Effector memory CD8-positive, alpha-beta T cell (primary cell): Measurements from ENCODE around the gene FAM3B.

Experiments used
- ATAC-seq: fragments of 150-1000 bp; cut with Tn5 transposase; replicated peaks from 2 replicates; pipeline ENCODE4 v1.10.0; 2021; ENCODE audit warnings: mild to moderate bottlenecking, moderate library complexity
- DNase-seq, 3 experiments: peaks; one replicate each; pipeline ENCODE4 v3.0.0; 2021
- H3K27ac Mint-ChIP-seq, 2 donors: one replicate each; pipeline ENCODE4 v1.8.0; 2022; ENCODE audit warnings: mild to moderate bottlenecking in 2 of 2, mixed read lengths in 2 of 2, moderate library complexity in 2 of 2
- H3K27me3 Mint-ChIP-seq, 2 donors: one replicate each; pipeline ENCODE4 v1.8.0; 2022; ENCODE audit warnings: mixed read lengths in 2 of 2
- H3K36me3 Mint-ChIP-seq: one replicate; pipeline ENCODE4 v1.8.0; 2022; ENCODE audit warnings: mild to moderate bottlenecking, moderate library complexity, mixed read lengths; ENCODE audit not compliant: insufficient read depth
- H3K4me1 Mint-ChIP-seq, 2 donors: one replicate each; pipeline ENCODE4 v1.8.0; 2022; ENCODE audit warnings: low read depth in 2 of 2, mixed read lengths in 2 of 2
- H3K4me3 Mint-ChIP-seq, 2 donors: one replicate each; pipeline ENCODE4 v1.8.0; 2022; ENCODE audit warnings: mild to moderate bottlenecking in 2 of 2, mixed read lengths in 2 of 2, moderate library complexity in 2 of 2
- H3K9me3 Mint-ChIP-seq, 2 donors: one replicate each; pipeline ENCODE4 v1.8.0; 2022; ENCODE audit warnings: mixed read lengths in 2 of 2

The FAM3B gene

DNA sequence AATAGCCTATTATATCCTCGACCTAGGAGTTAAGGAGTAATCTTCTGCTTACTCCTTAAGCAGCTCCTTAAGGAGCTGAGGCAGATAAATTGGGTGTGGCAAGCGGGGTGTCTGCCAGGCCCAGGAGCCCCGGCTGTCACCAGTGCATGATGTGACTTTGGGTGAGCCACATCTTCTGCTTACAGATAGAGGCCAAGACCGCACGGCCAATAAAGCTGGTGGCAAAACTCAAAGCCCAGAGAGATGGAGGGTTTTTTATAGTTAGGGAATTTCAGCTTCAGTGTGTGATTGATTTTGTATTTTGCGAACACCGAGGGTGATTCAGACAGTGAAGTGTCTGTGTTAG, 55.1 kb downstream of the FAM3B start:
- Mint-ChIP-seq H3K4me1 (peaks cover 42 to 46% of the 10 kb centered on the region in 2 donors), H3K9me3 (no peaks in the 10 kb centered on the region), H3K27me3 (no peaks in the 10 kb centered on the region), H3K36me3 (peaks cover 26% of the 10 kb centered on the region), H3K4me3 (no peak overlapping the region), H3K27ac (peak overlapping the region in 1 of 2 donors; percentile 29)
- DNase-seq (no peak), ATAC-seq (no peak)

DNA sequence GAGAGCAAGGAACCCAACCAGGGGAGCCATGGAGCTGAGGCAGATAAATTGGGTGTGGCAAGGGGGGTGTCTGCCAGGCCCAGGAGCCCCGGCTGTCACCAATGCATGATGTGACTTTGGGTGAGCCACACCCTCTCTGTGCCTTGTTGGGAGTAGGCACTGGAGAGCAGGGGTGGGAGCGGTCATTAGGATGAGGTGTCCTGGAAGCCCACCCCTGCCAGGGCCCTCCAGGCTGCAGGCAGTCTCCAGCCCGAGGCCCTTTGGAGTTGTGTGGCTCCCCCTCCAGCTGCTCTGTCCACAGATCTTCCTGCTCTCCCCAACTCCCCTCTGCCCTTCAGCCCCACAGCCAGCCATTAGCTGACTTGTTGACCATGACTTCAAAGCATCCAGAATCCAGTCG, 56.7 kb downstream of the FAM3B start:
- H3K4me1 Mint-ChIP-seq: peaks cover 37 to 40% of the 10 kb centered on the region in 2 donors
- no peaks in the 10 kb centered on the region for H3K9me3 Mint-ChIP-seq
- H3K27ac Mint-ChIP-seq: peak overlapping the region in 1 of 2 donors; percentile 46
- H3K27me3 Mint-ChIP-seq: no peaks in the 10 kb centered on the region
- no peak for DNase-seq
- no peak overlapping the region for H3K4me3 Mint-ChIP-seq
- ATAC-seq: no peak
- H3K36me3 Mint-ChIP-seq: peaks cover 27% of the 10 kb centered on the region

DNA sequence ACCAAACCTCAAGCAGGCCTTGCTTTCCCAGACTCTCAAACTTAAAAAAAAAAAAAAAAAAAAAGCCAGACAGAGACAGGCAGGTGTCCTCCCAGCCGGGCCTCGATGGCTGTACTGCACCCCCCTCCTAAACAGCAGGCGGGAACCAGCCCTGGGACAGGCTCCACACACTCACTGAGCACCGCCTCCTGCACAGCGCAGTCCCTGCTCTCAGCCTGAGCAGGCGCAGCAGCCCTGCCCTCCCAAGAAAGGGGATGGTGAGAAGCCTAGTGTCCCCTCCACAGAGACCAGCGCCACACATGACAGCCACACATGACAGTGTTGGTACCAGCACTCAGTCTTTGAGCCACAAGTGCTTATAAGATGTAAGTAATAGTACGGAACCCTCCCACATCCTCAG, 57.2 kb downstream of the FAM3B start:
- peaks cover 33 to 34% of the 10 kb centered on the region in 2 donors for H3K4me1 Mint-ChIP-seq
- no peaks in the 10 kb centered on the region for H3K27me3 Mint-ChIP-seq
- no peak for DNase-seq
- ATAC-seq: no peak
- peak overlapping the region in 1 of 2 donors; percentile 46 for H3K27ac Mint-ChIP-seq
- H3K9me3 Mint-ChIP-seq: no peaks in the 10 kb centered on the region
- H3K36me3 Mint-ChIP-seq: peaks cover 23% of the 10 kb centered on the region
- no peak overlapping the region for H3K4me3 Mint-ChIP-seq

DNA sequence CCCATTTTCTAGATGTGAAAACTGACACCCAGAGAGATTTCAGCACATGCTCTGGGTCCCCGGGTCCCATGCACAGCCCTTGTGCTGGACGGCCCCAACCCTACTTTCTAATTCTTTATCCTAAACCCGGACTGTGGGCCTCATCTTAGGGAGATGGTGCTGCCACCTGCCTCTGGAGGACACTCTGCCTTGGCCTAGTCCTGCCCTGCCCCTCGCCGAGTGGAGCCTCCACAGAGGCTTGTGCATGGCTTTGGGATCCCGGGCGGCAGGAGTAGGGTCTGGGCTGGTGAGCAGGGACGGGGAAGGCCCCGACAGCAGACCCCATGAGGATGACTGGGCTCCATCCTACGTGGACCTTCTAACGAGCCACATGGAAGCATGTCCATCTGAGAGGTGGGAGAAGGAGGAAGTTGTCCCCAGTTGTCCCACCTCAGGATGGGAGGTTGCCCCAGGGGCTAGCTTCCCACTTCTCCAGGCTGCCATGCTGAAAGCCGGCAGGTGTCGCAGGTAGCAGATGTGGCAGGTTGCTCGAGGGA, 57.6 kb downstream of the FAM3B start:
- Mint-ChIP-seq H3K36me3 (peaks cover 20% of the 10 kb centered on the region), H3K9me3 (no peaks in the 10 kb centered on the region), H3K4me3 (no peak overlapping the region), H3K27ac (peak overlapping the region in 1 of 2 donors; percentile 68), H3K4me1 (peaks cover 30% of the 10 kb centered on the region in 2 donors), H3K27me3 (no peaks in the 10 kb centered on the region)
- ATAC-seq: no peak
- no peak for DNase-seq

DNA sequence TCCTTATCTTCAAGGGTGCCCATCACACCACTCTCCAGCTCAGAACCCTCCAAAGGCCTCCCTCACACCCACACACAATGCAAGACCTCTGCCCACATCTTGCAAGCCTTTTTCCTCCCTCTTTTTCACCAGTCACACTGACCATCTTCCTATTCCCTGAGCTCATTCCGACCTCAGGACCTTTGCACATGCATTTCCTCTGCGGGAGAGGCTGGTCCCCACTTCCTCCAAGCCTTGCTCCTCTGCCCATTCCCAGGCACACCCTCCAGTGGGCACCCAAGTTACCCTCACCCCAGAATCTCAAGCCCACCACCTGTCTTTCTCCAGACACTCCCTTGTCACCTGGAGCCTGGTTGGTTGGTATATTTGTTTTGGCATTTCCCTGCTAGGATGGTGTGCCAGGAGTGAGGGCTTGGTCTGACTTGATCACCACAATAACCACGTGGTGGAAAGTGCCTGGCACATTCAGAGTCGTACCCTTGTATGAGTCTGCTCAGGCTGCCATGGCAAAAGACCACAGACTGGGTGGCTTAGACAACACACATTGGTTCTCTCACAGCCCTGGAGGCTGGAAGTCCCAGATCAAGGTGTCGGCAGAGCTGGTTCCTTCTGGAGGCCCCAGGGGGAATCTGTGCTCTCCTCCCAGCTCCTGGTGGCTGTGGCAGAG, 58.4 kb downstream of the FAM3B start:
- ATAC-seq: peak; percentile 35

DNA sequence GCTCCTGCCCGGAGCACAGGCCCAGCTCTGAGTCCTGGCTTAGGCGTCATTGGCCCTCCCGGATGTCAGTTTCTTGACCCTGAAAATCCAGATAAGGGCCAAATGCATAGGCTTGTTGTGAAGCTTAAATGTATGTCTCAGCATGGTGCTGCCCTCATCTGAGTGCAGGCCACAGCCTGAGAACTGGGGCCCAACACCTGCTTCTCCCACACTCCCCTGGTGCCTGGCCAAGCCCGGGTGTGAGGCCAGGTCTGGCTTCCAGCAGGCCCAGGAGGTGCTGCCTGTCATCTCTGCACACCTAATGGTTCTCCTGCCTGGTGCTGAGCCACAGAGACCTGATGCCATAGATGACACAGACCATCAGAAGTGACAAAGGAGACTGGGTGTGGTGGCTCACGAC, 59.3 kb downstream of the FAM3B start:
- Mint-ChIP-seq H3K27ac (peak overlapping the region in 1 of 2 donors; percentile 68), H3K27me3 (no peaks in the 10 kb centered on the region), H3K9me3 (no peaks in the 10 kb centered on the region), H3K4me3 (no peak overlapping the region), H3K4me1 (peaks cover 17 to 22% of the 10 kb centered on the region in 2 donors), H3K36me3 (peaks cover 26% of the 10 kb centered on the region)
- no peak for ATAC-seq
- no peak for DNase-seq

More for the DNA sequence above, 58.4 kb downstream of the FAM3B start:
- Mint-ChIP-seq H3K4me1 (peaks cover 26% of the 10 kb centered on the region in 2 donors), H3K4me3 (no peak overlapping the region), H3K27ac (peak overlapping the region; percentile 64 to 68), H3K9me3 (no peaks in the 10 kb centered on the region), H3K36me3 (peaks cover 21% of the 10 kb centered on the region), H3K27me3 (no peaks in the 10 kb centered on the region)
- no peak for DNase-seq

DNA sequence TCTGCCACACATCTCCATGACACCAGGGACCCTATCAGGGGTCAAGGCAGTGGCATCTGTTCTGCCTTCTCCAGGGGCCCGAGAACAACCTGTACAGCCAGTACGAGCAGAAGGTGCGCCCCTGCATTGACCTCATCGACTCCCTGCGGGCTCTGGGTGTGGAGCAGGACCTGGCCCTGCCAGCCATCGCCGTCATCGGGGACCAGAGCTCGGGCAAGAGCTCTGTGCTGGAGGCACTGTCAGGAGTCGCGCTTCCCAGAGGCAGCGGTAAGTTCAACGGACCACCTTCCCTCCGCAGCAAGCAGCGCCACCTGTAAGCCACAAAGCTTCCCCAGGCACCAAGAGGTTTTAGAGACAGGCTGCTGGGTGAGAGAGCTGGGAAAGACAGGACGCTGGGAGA, 61.1 kb downstream of the FAM3B start:
- no peak overlapping the region for H3K4me3 Mint-ChIP-seq
- peaks cover 11 to 18% of the 10 kb centered on the region in 2 donors for H3K4me1 Mint-ChIP-seq
- peak overlapping the region in 1 of 2 donors; percentile 80 for H3K27ac Mint-ChIP-seq
- no peaks in the 10 kb centered on the region for H3K27me3 Mint-ChIP-seq
- peaks cover 35% of the 10 kb centered on the region for H3K36me3 Mint-ChIP-seq
- ATAC-seq (no peak), DNase-seq (no peak)
- no peaks in the 10 kb centered on the region for H3K9me3 Mint-ChIP-seq

DNA sequence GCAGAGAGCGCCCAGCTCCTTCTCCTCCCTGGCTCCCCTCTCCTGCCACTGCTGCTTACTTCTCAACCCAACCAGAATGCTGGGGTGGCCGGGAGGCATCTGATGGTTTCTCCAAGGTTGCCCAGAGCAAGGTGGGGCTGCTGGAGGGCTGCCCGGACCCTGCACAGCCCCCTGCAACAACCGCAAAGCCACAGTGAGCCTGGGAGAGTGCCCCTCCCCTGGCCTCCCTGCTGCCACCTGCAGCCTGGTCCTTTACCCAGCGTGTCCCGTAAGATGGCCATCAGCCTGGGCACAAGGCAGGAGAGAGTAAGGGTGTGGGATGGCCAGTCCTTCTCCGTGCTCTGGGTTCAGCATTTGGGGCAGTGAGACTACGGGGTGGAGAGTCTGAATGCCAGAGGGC, 62.2 kb downstream of the FAM3B start:
- Mint-ChIP-seq H3K4me1 (peaks cover 11 to 18% of the 10 kb centered on the region in 2 donors), H3K27me3 (no peaks in the 10 kb centered on the region), H3K9me3 (no peaks in the 10 kb centered on the region), H3K27ac (no peak overlapping the region), H3K36me3 (peaks cover 43% of the 10 kb centered on the region), H3K4me3 (no peak overlapping the region)
- ATAC-seq (no peak), DNase-seq (no peak)

DNA sequence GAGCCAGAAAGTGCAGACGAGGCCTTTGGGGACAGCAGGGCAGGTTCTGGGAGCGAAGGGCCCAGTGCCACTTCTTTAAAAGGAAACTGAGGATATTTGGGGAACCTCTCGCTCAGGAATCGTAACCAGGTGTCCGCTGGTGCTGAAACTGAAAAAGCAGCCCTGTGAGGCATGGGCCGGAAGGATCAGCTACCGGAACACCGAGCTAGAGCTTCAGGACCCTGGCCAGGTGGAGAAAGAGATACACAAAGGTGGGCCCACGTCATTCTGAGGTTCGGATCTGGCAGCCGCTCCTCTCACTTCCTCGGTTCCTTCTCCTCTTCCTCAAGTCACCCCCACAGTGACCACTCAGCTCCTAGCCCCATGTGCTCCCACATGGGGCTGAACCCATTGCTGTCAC, 63.3 kb downstream of the FAM3B start:
- peak overlapping the region in 1 of 2 donors; percentile 2 for H3K27ac Mint-ChIP-seq
- ATAC-seq: no peak
- peaks cover 38% of the 10 kb centered on the region for H3K36me3 Mint-ChIP-seq
- peaks cover 7 to 14% of the 10 kb centered on the region in 2 donors for H3K4me1 Mint-ChIP-seq
- no peak for DNase-seq
- H3K27me3 Mint-ChIP-seq: no peaks in the 10 kb centered on the region
- H3K4me3 Mint-ChIP-seq: no peak overlapping the region
- H3K9me3 Mint-ChIP-seq: no peaks in the 10 kb centered on the region

DNA sequence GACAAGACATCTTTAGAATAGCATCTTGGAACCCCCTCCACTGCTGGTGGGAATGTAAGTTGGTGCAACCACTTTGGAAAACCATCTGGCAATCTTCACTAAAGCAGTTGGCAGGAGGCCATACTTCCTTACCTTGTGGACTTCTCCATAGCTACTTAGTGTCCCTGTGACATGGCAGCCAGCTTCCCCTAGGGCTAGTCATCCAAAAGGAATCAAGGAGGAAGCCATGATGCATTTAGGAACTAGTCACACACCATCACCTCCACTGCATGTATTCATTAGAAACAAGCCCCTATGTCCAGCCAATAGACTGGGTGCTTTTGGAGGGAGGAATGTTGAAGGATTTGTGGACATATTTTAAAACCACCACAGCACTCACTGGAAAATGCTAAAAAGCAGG, 65.1 kb downstream of the FAM3B start:
- H3K4me3 Mint-ChIP-seq: no peak overlapping the region
- no peak overlapping the region for H3K27ac Mint-ChIP-seq
- H3K36me3 Mint-ChIP-seq: peaks cover 44% of the 10 kb centered on the region
- peaks cover 4 to 7% of the 10 kb centered on the region in 2 donors for H3K4me1 Mint-ChIP-seq
- no peaks in the 10 kb centered on the region for H3K27me3 Mint-ChIP-seq
- no peak for DNase-seq
- H3K9me3 Mint-ChIP-seq: no peaks in the 10 kb centered on the region
- ATAC-seq: no peak

DNA sequence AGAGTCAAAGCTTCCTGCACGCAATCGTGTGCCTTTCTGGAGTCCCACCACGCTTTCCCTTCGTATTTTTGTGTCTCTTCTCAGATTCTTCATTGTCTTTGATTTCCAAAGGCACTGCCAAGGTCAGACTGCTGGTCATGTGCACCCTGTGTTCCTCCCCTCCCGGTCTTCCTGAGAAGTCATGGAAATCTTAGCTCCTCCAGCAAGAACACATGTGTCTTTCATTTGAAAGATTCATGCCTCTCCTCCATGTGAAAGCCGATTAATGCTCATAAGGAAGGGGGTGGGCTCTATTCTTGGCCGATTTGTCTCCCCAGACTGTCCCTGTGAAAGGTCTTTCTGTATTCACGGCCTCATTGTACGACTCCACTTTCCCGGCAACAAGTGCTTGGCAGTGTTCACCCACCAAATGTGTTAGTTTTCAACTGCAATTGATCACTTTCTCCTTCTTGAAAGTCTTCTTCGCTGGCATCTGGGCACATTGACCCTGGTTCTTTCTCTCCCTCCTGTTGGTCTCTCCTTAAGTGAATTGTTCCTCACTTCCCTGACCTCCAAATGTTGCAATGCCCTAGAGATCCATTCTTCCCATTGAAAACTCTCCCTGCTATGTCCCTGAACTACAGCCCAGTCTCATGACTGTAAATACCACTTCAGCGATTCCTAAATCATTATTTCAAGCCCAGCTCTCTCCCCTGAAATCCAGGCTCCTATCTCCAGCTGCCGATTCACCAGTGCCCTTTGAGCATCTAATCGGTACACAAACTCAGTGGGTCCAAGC, 70.6 kb downstream of the FAM3B start:
- Mint-ChIP-seq H3K27me3 (no peaks in the 10 kb centered on the region), H3K36me3 (peaks cover 38% of the 10 kb centered on the region), H3K27ac (peak overlapping the region in 1 of 2 donors; percentile 2), H3K4me3 (no peak overlapping the region), H3K9me3 (no peaks in the 10 kb centered on the region), H3K4me1 (peaks cover 0 to 2% of the 10 kb centered on the region in 2 donors)
- DNase-seq (no peak), ATAC-seq (no peak)

DNA sequence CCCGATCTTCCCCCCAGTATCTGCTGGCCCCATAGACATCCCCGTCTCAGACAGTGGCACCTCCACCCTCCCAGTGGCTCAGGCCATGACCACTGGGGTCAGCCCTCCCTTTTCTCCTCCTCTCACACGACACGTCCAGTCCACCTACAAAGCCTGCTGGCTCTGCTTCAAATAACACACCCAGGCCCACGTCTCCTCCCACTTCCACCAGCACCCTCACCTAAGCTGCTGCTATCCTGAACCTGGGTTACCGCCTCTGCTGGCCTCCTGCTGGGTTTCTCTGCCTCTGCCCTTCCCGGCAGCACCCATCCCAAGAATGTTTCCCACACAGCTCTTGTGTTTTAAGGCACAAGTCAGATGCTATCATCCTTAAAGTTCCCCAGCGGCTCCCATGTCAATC, 71.2 kb downstream of the FAM3B start:
- Mint-ChIP-seq H3K4me1 (peaks cover 0 to 2% of the 10 kb centered on the region in 2 donors), H3K27me3 (no peaks in the 10 kb centered on the region), H3K27ac (peak overlapping the region in 1 of 2 donors; percentile 2), H3K9me3 (no peaks in the 10 kb centered on the region), H3K4me3 (no peak overlapping the region), H3K36me3 (peaks cover 34% of the 10 kb centered on the region)
- ATAC-seq (no peak), DNase-seq (no peak)

DNA sequence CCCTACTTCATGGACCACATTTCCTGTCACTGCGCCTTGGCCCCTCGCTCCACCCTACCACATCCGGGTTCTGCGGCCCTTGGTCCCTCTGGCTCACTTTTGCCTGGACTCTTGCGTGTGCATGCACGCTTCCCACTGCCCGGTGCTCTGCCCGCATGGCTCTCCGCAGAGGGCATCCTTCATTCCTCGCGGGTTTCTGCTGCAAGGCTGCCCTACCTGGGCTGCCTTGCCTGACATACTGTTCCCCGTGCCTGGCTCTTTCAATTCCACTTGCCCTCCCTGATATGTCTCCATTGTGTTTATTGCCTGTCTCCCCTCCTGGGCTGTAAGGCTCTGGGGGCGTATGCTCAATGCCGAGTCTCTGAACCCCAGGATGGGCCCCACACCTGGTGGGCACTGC, 71.7 kb downstream of the FAM3B start:
- Mint-ChIP-seq H3K36me3 (peaks cover 32% of the 10 kb centered on the region), H3K27ac (peak overlapping the region in 1 of 2 donors; percentile 2), H3K9me3 (no peaks in the 10 kb centered on the region), H3K4me1 (peaks cover 0 to 2% of the 10 kb centered on the region in 2 donors), H3K27me3 (no peaks in the 10 kb centered on the region), H3K4me3 (no peak overlapping the region)
- ATAC-seq (no peak), DNase-seq (no peak)
